Mesendoderm (in vitro differentiated cells): ENCODE measurements around the gene TTC39B.

Experiments
- DNase-seq: peaks from one replicate; pipeline ENCODE4 v3.0.0; 2013
- H2AK5ac ChIP-seq: 2 replicates; pipeline ENCODE4 v1.6.1; 2013; ENCODE audit warnings: low read length, inconsistent platforms
- H2BK120ac ChIP-seq: 2 replicates; pipeline ENCODE4 v1.6.1; 2013; ENCODE audit warnings: low read depth, mild to moderate bottlenecking, low read length, moderate library complexity, mixed read lengths
- H2BK15ac ChIP-seq: replicated peaks from 2 replicates; pipeline ENCODE4 v1.6.1; 2013; ENCODE audit warnings: low read depth, mild to moderate bottlenecking, moderate library complexity
- H2BK5ac ChIP-seq: 2 replicates; pipeline ENCODE4 v1.6.1; 2013; ENCODE audit warnings: low read length, inconsistent platforms
- H3K18ac ChIP-seq: 2 replicates; pipeline ENCODE4 v1.6.1; 2013; ENCODE audit warnings: mild to moderate bottlenecking, low read length, mixed read lengths
- H3K23ac ChIP-seq: one replicate; pipeline ENCODE4 v1.6.1; 2013; ENCODE audit warnings: low read length
- H3K27ac ChIP-seq: 2 replicates; pipeline ENCODE4 v1.5.1; 2013; ENCODE audit warnings: low read depth, mild to moderate bottlenecking, inconsistent platforms, low read length, moderate library complexity
- H3K27me3 ChIP-seq: 2 replicates; pipeline ENCODE4 v1.6.1; 2013; ENCODE audit warnings: low read length, control low read depth, mild to moderate bottlenecking, inconsistent platforms; ENCODE audit not compliant: insufficient read depth, poor library complexity
- H3K36me3 ChIP-seq: 2 replicates; pipeline ENCODE4 v1.6.1; 2013; ENCODE audit warnings: low read length, inconsistent platforms; ENCODE audit not compliant: control insufficient read depth, insufficient read depth
- H3K4ac ChIP-seq: one replicate; pipeline ENCODE4 v1.6.1; 2013; ENCODE audit warnings: low read depth, mild to moderate bottlenecking, low read length, moderate library complexity
- H3K4me1 ChIP-seq: 2 replicates; pipeline ENCODE4 v1.6.1; 2013; ENCODE audit warnings: low read depth, low read length, inconsistent platforms; ENCODE audit not compliant: control insufficient read depth
- H3K4me2 ChIP-seq: 2 replicates; pipeline ENCODE4 v1.6.1; 2013; ENCODE audit warnings: low read length
- H3K4me3 ChIP-seq: 2 replicates; pipeline ENCODE4 v1.5.1; 2013; ENCODE audit warnings: mild to moderate bottlenecking, low read length
- H3K56ac ChIP-seq: one replicate; pipeline ENCODE4 v1.6.1; 2013; ENCODE audit warnings: low read length
- H3K79me1 ChIP-seq: 2 replicates; pipeline ENCODE4 v1.6.1; 2013; ENCODE audit warnings: low read length, inconsistent platforms
- H3K79me2 ChIP-seq: 2 replicates; pipeline ENCODE4 v1.6.1; 2013; ENCODE audit warnings: mild to moderate bottlenecking, low read length; ENCODE audit not compliant: control insufficient read depth, insufficient read depth
- H3K9ac ChIP-seq: 2 replicates; pipeline ENCODE4 v1.6.1; 2013; ENCODE audit warnings: low read length, inconsistent platforms
- H4K5ac ChIP-seq: one replicate; pipeline ENCODE4 v1.6.1; 2013; ENCODE audit warnings: low read length
- H4K8ac ChIP-seq: one replicate; pipeline ENCODE4 v1.6.1; 2013; ENCODE audit warnings: low read depth, mild to moderate bottlenecking, control low read depth, low read length, moderate library complexity
- WGBS: extraction: QIAGEN DNeasy Blood & Tissue Kit; methylation state at CpG from one replicate; pipeline ENCODE4 v1.1.7; 2013; ENCODE audit warnings: low lambda C conversion rate, missing lambda C conversion rate; ENCODE audit not compliant: insufficient coverage; ENCODE audit errors: extremely low coverage; 5-methylcytosine and 5-hydroxymethylcytosine counted together

TTC39B gene

DNA sequence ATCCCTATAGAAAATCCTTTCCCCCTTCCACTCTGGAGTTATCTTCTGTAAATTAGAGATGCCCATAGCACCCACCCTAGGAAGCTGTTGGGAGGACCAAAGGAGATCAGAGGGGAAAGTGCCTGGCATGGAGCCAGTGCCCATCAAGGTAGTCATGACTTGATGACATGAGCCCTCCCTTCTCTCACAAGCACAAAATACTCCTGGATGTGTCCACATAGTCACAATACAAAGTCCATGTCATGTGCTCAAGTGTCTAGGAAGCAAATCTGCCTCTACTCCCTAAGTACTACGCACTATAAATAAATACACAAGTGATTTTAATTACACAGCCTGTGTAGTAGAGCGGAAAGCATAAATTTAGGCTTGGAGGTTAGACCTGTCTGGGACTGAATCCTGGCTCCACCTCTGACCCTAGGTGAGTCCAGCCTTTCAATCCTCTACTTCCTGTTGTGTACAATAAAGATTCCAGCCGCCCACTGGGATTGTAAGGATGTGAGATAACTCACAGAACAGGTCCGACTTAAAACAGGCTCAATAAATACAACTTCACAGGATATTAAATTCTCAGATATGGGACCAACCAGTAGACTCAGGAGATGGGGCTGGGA lies 30.6 kb downstream of the TTC39B start:
- DNase-seq, result no peak
- Histone ChIP-seq H3K27me3 (no peaks in the 10 kb centered on the region), H3K56ac (no peak overlapping the region), H2BK120ac (no peak overlapping the region), H3K4me2 (no peak overlapping the region), H3K18ac (no peak overlapping the region), H4K5ac (no peak overlapping the region), H4K8ac (no peak overlapping the region), H3K36me3 (no peaks in the 10 kb centered on the region), H3K4me1 (no peaks in the 10 kb centered on the region), H3K4ac (no peak overlapping the region), H3K27ac (no peak overlapping the region), H2BK15ac (no peak overlapping the region), H3K79me2 (peaks cover 16% of the 10 kb centered on the region), H3K4me3 (no peak overlapping the region), H3K23ac (no peak overlapping the region), H3K9ac (no peak overlapping the region), H2AK5ac (no peak overlapping the region), H3K79me1 (peaks cover 26% of the 10 kb centered on the region), H2BK5ac (no peak overlapping the region)
- WGBS, result no CpG with 5 or more reads among the region's 4 CpGs

DNA sequence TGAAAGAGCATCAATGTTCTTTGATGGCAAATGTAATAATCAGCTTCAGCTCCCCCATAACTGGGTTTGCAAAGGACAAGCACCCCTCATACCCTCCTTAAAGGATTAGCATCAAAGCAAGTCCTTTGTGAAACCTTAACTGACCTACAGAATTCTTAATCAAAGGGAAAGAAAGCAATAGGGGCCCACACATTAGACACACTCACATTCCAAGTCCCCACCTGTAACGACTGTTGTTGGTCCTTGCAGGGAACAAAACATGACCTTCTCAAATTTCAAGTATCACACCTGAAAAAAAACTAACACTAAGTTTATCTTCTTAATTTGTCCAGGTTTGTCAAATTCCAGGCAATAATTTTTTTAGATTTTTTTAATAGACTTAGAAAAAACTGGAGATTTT lies 32.6 kb downstream of the TTC39B start:
- H3K4me2 ChIP-seq, result no peak overlapping the region
- no CpG with 5 or more reads among the region's 1 CpG for WGBS
- H3K27me3 ChIP-seq, result no peaks in the 10 kb centered on the region
- H3K79me2 ChIP-seq, result peaks cover 14% of the 10 kb centered on the region
- no peak overlapping the region for H4K5ac ChIP-seq
- no peaks in the 10 kb centered on the region for H3K4me1 ChIP-seq
- no peak overlapping the region for H3K56ac ChIP-seq
- no peak overlapping the region for H3K4me3 ChIP-seq
- H3K23ac ChIP-seq, result no peak overlapping the region
- H3K4ac ChIP-seq, result no peak overlapping the region
- H3K79me1 ChIP-seq, result peaks cover 27% of the 10 kb centered on the region
- no peak for DNase-seq
- H3K36me3 ChIP-seq, result no peaks in the 10 kb centered on the region
- H3K27ac ChIP-seq, result no peak overlapping the region
- no peak overlapping the region for H3K18ac ChIP-seq
- H2AK5ac ChIP-seq, result no peak overlapping the region
- no peak overlapping the region for H2BK120ac ChIP-seq
- no peak overlapping the region for H3K9ac ChIP-seq
- H2BK15ac ChIP-seq, result no peak overlapping the region
- no peak overlapping the region for H2BK5ac ChIP-seq
- no peak overlapping the region for H4K8ac ChIP-seq

DNA sequence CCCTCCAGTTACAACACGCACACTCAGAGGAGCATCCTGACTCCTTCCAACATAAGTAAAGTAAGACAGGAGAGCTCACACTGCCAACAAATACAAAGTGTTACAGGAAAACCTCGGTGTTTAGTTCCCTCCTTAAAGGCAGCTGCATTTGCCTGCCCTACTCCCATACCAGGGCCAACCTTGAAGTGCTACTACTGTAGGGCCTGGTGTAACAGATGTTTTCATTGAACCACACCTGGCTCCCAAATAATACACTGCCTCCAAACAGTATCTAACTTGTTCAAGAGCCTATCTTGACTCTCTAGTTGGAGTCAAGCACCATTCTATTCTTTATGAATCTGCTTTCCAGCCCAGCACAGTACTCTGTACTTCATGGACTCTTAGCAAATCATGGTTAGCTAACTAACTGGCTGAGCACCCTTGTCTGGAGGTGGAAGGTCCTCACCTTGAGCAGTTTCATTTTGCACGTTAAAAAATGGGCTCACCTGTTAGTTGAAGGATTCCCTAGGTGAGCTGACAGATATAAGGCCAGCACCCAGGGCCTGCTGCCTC lies 34.6 kb downstream of the TTC39B start:
- H4K8ac ChIP-seq, result no peak overlapping the region
- H2AK5ac ChIP-seq, result no peak overlapping the region
- no peaks in the 10 kb centered on the region for H3K36me3 ChIP-seq
- H3K18ac ChIP-seq, result no peak overlapping the region
- no peak overlapping the region for H3K4ac ChIP-seq
- no peak overlapping the region for H2BK15ac ChIP-seq
- no peak overlapping the region for H4K5ac ChIP-seq
- H3K4me1 ChIP-seq, result no peaks in the 10 kb centered on the region
- H3K79me1 ChIP-seq, result peaks cover 25% of the 10 kb centered on the region
- DNase-seq, result no peak
- H3K4me2 ChIP-seq, result no peak overlapping the region
- no peak overlapping the region for H2BK120ac ChIP-seq
- no peaks in the 10 kb centered on the region for H3K27me3 ChIP-seq
- no peak overlapping the region for H2BK5ac ChIP-seq
- no peak overlapping the region for H3K9ac ChIP-seq
- H3K56ac ChIP-seq, result no peak overlapping the region
- no peak overlapping the region for H3K23ac ChIP-seq
- H3K27ac ChIP-seq, result no peak overlapping the region
- H3K79me2 ChIP-seq, result peaks cover 9% of the 10 kb centered on the region
- WGBS, result no CpG with 5 or more reads among the region's 3 CpGs
- H3K4me3 ChIP-seq, result no peak overlapping the region

DNA sequence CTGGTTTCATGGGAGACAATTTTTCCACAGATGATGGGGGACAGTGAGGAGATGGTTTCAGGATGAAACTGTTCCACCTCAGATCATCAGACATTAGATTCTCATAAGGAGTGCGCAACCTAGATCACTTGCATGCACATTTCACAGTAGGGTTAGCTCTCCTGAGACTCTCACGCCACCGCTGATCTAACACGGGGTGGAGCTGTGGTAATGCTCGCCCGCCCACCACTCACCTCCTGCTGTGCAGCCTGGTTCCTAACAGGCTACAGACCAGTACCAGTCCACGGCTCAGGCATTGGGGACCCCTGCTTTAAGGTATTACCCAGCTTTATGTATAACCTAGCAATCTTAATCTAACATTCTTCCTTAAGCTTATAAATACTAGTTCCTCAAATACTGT lies 35.6 kb downstream of the TTC39B start:
- H3K27ac ChIP-seq, result no peak overlapping the region
- H2BK15ac ChIP-seq, result no peak overlapping the region
- H2BK120ac ChIP-seq, result no peak overlapping the region
- H3K79me1 ChIP-seq, result peaks cover 21% of the 10 kb centered on the region
- no peak overlapping the region for H3K56ac ChIP-seq
- H4K8ac ChIP-seq, result no peak overlapping the region
- H3K4me3 ChIP-seq, result no peak overlapping the region
- H3K18ac ChIP-seq, result no peak overlapping the region
- no peak overlapping the region for H3K4ac ChIP-seq
- WGBS, result no CpG with 5 or more reads among the region's 7 CpGs
- H3K4me2 ChIP-seq, result no peak overlapping the region
- peaks cover 4% of the 10 kb centered on the region for H3K79me2 ChIP-seq
- DNase-seq, result no peak
- no peak overlapping the region for H3K23ac ChIP-seq
- H3K4me1 ChIP-seq, result no peaks in the 10 kb centered on the region
- no peak overlapping the region for H4K5ac ChIP-seq
- H3K9ac ChIP-seq, result no peak overlapping the region
- H3K27me3 ChIP-seq, result no peaks in the 10 kb centered on the region
- H2BK5ac ChIP-seq, result no peak overlapping the region
- no peaks in the 10 kb centered on the region for H3K36me3 ChIP-seq
- no peak overlapping the region for H2AK5ac ChIP-seq

DNA sequence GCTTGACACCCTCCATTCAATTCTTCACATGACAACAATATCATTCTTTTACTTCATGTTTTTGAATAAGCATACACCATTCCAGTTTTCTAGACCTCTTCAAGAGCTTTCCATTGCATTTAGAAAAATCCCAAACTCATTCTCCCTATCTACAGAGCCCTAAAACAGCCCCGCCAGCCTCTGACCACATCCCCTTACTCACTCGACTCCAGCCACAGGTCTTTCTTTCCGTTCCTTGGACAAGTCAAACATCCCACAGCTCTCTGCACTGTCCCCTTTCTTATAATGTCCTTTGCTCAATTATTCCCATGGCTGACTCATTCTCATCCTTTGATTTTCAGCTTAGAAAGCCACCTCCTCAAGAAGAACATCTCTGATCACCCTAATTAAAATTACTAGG lies 38.2 kb downstream of the TTC39B start:
- no CpG with 5 or more reads among the region's 3 CpGs for WGBS

DNA sequence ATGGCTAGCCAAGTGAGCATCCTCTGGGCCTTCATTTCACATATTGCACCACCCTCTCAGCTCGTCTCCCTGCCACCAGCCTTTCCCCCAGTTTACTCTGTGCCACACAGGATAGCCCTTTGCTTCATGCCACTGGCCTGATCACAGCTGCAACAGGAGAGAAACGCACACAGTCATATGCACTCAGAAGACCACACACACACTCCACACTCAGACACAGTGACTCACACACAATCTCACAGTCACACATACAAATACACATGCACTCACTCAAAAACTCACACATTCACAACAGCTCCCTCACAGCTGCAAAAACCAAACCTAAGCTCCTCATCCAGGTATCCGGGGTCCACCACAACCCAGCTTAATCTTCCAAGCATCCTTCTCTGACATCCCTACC lies 38.7 kb downstream of the TTC39B start:
- H3K18ac ChIP-seq, result no peak overlapping the region
- H3K4ac ChIP-seq, result no peak overlapping the region
- H2BK5ac ChIP-seq, result no peak overlapping the region
- H3K4me1 ChIP-seq, result no peaks in the 10 kb centered on the region
- no peak overlapping the region for H4K5ac ChIP-seq
- no CpG with 5 or more reads among the region's 3 CpGs for WGBS
- no peaks in the 10 kb centered on the region for H3K79me2 ChIP-seq
- H3K56ac ChIP-seq, result no peak overlapping the region
- no peak overlapping the region for H2BK120ac ChIP-seq
- H4K8ac ChIP-seq, result no peak overlapping the region
- H3K27me3 ChIP-seq, result no peaks in the 10 kb centered on the region
- no peak overlapping the region for H3K23ac ChIP-seq
- no peak overlapping the region for H3K4me2 ChIP-seq
- DNase-seq, result no peak
- H3K27ac ChIP-seq, result no peak overlapping the region
- H3K79me1 ChIP-seq, result peaks cover 9% of the 10 kb centered on the region
- H3K4me3 ChIP-seq, result no peak overlapping the region
- H3K36me3 ChIP-seq, result no peaks in the 10 kb centered on the region
- no peak overlapping the region for H3K9ac ChIP-seq
- no peak overlapping the region for H2BK15ac ChIP-seq
- no peak overlapping the region for H2AK5ac ChIP-seq

More for the DNA sequence above, 38.2 kb downstream of the TTC39B start:
- no peak overlapping the region for H3K27ac ChIP-seq
- no peak overlapping the region for H3K4ac ChIP-seq
- H3K79me1 ChIP-seq, result peaks cover 12% of the 10 kb centered on the region
- no peak overlapping the region for H4K8ac ChIP-seq
- no peak overlapping the region for H2AK5ac ChIP-seq
- H3K23ac ChIP-seq, result no peak overlapping the region
- no peaks in the 10 kb centered on the region for H3K4me1 ChIP-seq
- H2BK5ac ChIP-seq, result no peak overlapping the region
- no peaks in the 10 kb centered on the region for H3K27me3 ChIP-seq
- H3K4me3 ChIP-seq, result no peak overlapping the region
- no peak overlapping the region for H2BK120ac ChIP-seq
- no peak overlapping the region for H2BK15ac ChIP-seq
- peaks cover 2% of the 10 kb centered on the region for H3K79me2 ChIP-seq
- no peak overlapping the region for H3K9ac ChIP-seq
- no peak overlapping the region for H4K5ac ChIP-seq
- DNase-seq, result no peak
- H3K18ac ChIP-seq, result no peak overlapping the region
- no peak overlapping the region for H3K4me2 ChIP-seq
- H3K36me3 ChIP-seq, result no peaks in the 10 kb centered on the region
- H3K56ac ChIP-seq, result no peak overlapping the region
